IPS-18c (cell line): ENCODE measurements around the gene RAE1.

ENCODE experiments used
- H3K4me3 ChIP-seq: 2 replicates; pipeline ENCODE4 v1.7.0; 2013; ENCODE audit warnings: low read depth, mild to moderate bottlenecking, low read length, moderate library complexity; ENCODE audit not compliant: insufficient read depth
- H3K9me3 ChIP-seq: one replicate; pipeline ENCODE4 v1.6.1; 2013; ENCODE audit warnings: mild to moderate bottlenecking, low read length, moderate library complexity; ENCODE audit not compliant: control insufficient read depth, insufficient read depth

RAE1 gene, protein sequence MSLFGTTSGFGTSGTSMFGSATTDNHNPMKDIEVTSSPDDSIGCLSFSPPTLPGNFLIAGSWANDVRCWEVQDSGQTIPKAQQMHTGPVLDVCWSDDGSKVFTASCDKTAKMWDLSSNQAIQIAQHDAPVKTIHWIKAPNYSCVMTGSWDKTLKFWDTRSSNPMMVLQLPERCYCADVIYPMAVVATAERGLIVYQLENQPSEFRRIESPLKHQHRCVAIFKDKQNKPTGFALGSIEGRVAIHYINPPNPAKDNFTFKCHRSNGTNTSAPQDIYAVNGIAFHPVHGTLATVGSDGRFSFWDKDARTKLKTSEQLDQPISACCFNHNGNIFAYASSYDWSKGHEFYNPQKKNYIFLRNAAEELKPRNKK

GRCh38 chr20:57351042-57351783, at the start of gene RAE1:
RAE1 (plus strand) TSS chr20:57351255; CDS start chr20:57354039, 2,784 bp downstream.
- Histone ChIP-seq H3K4me3 (peak within 1 kb of the TSS; percentile 73), H3K9me3 (no peaks in the 10 kb centered on the region)

DNA sequence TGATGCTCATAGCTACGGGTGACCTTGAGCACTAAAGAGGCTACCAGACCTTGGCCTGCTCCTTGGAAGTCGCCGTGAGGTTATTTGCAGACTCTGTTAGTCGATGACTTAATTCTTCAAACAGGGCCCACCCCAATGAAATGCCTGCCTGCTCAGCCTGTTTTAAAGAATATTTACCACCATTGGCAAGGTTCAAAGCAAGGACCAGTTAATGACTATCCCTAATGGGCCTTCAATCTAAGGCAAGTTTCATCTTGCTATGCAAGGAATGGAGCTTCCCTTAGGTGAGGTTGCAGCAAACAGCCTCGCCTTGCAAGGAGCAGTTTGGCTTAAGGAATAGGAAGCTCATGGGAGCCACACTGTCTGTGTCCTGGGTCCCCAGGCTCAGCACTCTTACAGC, 44.3 kb upstream of the RAE1 start:
- no peaks in the 10 kb centered on the region for H3K9me3 ChIP-seq
- no peak overlapping the region for H3K4me3 ChIP-seq

GRCh38 chr20:57308451-57309271, 42.4 kb upstream of the RAE1 start:
- Histone ChIP-seq H3K9me3 (no peaks in the 10 kb centered on the region), H3K4me3 (no peak overlapping the region)

GRCh38 chr20:57309544-57310115, 41.4 kb upstream of the RAE1 start:
- Histone ChIP-seq H3K4me3 (no peak overlapping the region), H3K9me3 (no peaks in the 10 kb centered on the region)

GRCh38 chr20:57310821-57311514, 40.1 kb upstream of the RAE1 start:
- H3K4me3 ChIP-seq: no peak overlapping the region
- H3K9me3 ChIP-seq: no peaks in the 10 kb centered on the region

- H3K9me3 ChIP-seq: no peaks in the 10 kb centered on the region
Measured at GRCh38 chr20:57312138-57312537, 38.9 kb upstream of the RAE1 start.

GRCh38 chr20:57313230-57313629, 37.8 kb upstream of the RAE1 start:
- no peaks in the 10 kb centered on the region for H3K9me3 ChIP-seq
- no peak overlapping the region for H3K4me3 ChIP-seq

More at GRCh38 chr20:57312138-57312537, 38.9 kb upstream of the RAE1 start:
- H3K4me3 ChIP-seq: no peak overlapping the region

GRCh38 chr20:57313951-57314350, 37.1 kb upstream of the RAE1 start:
- no peaks in the 10 kb centered on the region for H3K9me3 ChIP-seq
- H3K4me3 ChIP-seq: no peak overlapping the region

GRCh38 chr20:57315083-57315975, 35.7 kb upstream of the RAE1 start:
- Histone ChIP-seq H3K4me3 (no peak overlapping the region), H3K9me3 (no peaks in the 10 kb centered on the region)

DNA sequence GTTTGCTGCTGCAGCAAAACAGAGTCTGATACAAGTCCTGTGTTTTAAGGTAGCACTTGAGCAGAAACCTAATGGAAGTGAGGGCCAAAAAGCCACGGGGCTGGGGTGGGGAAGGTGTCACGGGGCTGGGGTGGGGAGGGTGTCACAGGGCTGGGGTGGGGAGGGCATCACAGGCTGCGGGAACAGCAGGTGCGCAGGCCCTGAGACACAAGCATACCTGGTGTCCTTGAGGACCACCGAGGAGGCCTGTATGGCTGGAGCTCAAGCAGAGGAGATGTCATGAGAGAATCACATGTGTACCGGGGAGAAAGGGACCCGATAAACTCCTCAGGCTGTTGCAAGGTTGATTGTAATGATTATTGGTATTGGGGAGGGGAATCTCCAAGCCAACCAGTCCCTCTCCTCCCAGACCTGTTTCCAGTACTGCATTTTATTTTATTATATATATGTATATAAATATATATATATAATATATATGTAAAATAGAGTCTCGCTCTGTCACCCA, 35.0 kb upstream of the RAE1 start:
- Histone ChIP-seq H3K9me3 (no peaks in the 10 kb centered on the region), H3K4me3 (no peak overlapping the region)

DNA sequence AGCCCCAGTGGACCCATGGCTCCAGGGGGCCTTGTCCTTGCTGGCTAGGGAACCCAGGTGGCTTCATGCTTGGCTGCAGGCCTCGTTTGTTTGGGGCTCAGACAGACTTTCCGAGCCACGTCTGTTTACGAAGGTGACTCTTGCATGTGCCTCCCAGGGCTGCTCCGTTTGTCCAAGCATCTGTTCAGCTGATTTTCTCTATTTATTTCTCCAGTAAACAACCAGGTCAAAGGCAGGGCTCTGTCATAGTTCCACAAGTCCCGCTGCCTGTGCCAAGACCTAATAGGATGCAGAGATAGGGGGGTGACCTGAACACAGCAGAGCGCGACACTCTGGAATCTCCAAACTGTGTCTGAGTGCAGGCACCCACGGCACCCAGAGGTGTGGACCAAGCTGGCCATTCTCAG, 34.3 kb upstream of the RAE1 start:
- H3K4me3 ChIP-seq: no peak overlapping the region

DNA sequence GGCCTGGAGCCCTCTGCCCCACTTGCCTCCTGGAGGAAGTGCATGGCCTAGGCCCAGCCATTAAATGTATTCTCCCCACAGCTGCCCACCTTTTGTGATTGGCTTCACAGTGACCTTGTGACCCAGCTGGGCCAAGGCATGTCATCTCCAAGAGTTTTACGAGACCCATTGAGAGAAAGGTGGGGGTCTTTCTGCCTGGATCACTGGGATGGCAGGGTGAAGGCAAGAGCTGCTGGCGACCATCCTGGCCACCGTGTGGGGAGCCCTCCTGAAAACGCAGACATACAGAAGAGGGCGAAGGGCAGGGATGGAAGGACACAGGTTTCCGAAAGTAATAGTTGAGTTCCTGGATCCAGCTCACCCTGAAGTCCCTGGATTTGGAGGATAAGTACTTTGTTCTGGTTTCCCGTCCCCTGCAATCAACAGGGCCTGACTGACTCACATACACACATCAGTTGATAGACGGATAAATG, 33.7 kb upstream of the RAE1 start:
- H3K4me3 ChIP-seq: no peak overlapping the region
- no peaks in the 10 kb centered on the region for H3K9me3 ChIP-seq

More for the DNA sequence above, 34.3 kb upstream of the RAE1 start:
- no peaks in the 10 kb centered on the region for H3K9me3 ChIP-seq

GRCh38 chr20:57317789-57318371, 33.2 kb upstream of the RAE1 start:
- Histone ChIP-seq H3K4me3 (no peak overlapping the region), H3K9me3 (no peaks in the 10 kb centered on the region)

DNA sequence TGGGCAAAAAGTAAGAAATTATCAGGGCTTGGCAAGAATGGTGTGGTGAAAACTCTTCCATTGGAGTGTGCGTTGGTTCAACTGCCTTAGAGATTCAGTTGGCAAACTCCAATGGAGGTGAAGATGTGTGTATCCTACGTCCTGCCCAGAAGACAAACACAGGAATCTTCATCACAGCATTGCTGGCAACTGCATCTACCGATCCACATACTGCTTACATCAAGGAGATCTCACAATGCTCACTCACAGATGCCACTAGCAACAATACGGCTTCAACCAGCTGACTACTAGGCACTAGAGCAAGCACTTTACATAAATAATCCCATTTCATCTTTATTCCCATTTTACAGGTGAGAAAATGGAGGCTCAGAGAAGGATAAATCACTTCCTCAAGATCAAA, 31.5 kb upstream of the RAE1 start:
- no peak overlapping the region for H3K4me3 ChIP-seq
- no peaks in the 10 kb centered on the region for H3K9me3 ChIP-seq

- no peak overlapping the region for H3K4me3 ChIP-seq
- H3K9me3 ChIP-seq: no peaks in the 10 kb centered on the region
Measured at GRCh38 chr20:57320358-57320757, 30.7 kb upstream of the RAE1 start.
